DMS53 treated with DMSO at 0.1 percent for 48 hours (cell line): ENCODE data around the gene SFN.
"Not testable (repeated sequence)": the region's sequence is repeated elsewhere in the genome, so short reads cannot be mapped to it uniquely, and the experiment has no call there.

Source experiments
- DNase-seq: peaks from one replicate; lab custom pipeline; 2025; ENCODE audit not compliant: unreplicated experiment; lab: John Stamatoyannopoulos, UW

The SFN gene

DNA sequence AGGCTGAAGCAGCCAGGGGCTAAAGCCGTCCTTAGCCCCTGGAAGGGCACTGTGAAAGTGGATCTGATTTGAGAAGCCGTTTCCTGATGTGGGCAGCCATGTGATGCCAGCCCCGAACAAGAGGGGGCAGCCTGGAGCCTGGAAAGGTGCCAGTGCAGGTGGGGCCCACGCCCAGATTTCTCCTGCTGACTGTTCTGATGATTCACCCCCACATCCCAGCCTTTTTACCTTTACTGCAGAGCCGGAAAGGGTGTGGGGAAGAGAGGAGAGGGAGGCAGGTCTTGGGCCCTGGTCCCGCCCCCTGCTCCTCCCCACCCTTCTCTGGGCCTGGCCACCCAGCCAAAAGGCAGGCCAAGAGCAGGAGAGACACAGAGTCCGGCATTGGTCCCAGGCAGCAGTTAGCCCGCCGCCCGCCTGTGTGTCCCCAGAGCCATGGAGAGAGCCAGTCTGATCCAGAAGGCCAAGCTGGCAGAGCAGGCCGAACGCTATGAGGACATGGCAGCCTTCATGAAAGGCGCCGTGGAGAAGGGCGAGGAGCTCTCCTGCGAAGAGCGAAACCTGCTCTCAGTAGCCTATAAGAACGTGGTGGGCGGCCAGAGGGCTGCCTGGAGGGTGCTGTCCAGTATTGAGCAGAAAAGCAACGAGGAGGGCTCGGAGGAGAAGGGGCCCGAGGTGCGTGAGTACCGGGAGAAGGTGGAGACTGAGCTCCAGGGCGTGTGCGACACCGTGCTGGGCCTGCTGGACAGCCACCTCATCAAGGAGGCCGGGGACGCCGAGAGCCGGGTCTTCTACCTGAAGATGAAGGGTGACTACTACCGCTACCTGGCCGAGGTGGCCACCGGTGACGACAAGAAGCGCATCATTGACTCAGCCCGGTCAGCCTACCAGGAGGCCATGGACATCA is at the start of gene SFN:
TSS of gene SFN (plus strand) at position 369 of the 904 bp plus-strand sequence. CDS start at position 433, 64 bp downstream.
- DNase-seq = peak; percentile 92

DNA sequence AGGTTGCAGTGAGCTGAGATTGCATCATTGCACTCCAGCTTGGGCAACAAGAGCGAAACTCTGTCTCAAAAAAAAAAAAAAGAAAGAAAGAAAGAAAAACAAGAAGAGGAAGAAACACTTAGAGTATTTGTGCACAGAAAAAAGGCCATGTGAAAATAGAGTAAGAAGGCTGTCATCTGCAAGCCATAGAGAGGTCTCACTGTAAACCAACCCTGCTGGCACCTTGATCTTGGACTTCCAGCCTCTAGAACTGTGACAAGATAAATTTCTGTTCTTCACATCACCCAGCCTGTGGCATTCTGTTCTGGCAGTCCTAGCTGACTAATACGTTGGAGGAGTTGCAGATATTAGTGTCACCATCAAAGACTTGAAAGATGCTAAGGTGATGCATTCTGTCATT is 48.6 kb upstream of the SFN start:
- DNase-seq = no peak

DNA sequence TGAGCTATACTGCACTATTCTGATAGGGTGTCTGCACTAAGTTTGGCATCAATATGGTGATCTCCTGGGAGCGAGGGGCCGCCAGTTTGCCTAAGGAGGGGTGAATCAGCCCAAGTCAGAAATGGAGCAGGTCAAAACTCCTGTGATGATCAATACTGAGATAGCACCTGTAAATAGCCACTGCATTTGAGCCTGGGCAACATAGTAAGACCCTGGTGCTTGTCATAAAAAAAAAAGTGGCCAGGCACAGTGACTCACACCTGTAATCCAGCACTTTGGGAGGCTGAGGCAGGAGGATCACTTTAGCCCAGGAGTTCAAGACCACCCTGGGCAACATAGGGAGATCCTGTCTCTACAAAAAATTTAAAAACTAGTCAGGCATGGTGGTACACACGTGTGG is 48.1 kb upstream of the SFN start:
- no peak for DNase-seq

DNA sequence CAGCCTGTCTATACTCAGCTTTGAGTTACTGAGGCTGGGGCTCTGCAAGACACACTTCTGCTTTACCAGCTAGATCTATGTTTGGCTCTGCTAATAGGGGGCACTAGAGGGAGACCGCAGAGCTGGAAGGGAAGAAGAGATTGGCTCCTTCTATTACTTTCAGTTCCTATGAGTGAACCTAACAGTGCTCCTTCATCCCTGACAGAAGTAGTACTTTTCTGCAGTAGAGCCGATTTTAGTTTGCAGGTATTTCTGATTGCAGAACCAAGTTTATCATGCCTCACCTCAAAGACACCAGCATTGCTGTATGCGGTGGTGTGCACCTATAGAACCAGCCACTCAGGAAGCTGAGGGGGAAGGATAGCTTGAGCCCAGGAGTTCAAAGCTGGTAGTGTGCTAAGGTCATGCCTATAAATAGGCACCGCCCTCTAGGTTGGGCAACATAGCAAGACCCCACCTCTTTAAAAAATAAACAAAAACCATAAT is 42.1 kb upstream of the SFN start:
- no peak for DNase-seq

DNA sequence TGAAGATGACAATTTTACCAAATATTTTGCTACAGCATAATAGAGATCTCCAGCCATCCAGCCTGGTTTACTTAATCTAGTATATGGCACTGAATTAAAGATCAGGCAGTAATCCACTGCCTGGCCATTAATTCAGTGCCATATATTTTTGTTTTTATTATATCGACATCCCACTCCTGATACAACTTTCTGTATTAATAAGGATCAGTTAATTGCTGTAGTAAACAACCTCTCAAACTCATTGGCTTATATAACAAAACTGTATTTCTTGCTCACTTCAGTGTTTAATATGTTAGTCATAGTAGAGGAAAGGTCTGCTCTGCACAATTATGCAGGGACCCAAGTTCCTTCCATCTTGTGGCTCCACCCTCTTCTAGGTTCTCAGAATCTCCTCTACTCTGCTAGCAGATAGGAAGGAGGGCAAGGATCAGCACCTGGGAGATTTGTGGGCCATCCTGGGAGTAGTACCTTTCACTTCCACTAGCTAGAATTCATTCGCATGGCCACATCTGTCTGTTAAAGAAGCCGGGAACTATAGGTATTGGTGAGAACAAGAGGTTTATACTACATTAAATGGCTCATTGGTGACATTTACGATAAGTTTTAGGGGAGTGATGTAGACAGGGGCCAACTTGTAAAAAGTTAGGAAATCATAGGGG is 40.1 kb upstream of the SFN start:
- no peak for DNase-seq

DNA sequence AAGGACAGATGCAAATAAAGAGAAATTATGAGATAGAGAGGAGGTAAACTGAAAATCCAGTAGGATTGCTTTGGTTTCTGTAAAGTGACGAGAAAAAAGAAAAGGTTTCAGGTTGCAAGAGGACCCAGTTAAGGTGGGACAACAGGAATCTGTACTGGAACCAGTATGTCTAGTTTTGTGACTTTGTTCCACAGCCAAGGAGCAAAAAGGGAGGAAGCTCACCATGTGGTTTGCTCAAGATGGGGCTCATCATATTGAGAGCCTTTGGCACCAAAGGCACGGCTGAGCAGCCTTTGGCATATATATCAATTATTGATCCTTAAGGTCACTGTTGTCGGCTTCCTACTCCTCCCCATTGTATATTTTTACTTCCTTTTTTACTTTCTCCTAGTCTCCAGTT is 38.2 kb upstream of the SFN start:
- DNase-seq = no peak

DNA sequence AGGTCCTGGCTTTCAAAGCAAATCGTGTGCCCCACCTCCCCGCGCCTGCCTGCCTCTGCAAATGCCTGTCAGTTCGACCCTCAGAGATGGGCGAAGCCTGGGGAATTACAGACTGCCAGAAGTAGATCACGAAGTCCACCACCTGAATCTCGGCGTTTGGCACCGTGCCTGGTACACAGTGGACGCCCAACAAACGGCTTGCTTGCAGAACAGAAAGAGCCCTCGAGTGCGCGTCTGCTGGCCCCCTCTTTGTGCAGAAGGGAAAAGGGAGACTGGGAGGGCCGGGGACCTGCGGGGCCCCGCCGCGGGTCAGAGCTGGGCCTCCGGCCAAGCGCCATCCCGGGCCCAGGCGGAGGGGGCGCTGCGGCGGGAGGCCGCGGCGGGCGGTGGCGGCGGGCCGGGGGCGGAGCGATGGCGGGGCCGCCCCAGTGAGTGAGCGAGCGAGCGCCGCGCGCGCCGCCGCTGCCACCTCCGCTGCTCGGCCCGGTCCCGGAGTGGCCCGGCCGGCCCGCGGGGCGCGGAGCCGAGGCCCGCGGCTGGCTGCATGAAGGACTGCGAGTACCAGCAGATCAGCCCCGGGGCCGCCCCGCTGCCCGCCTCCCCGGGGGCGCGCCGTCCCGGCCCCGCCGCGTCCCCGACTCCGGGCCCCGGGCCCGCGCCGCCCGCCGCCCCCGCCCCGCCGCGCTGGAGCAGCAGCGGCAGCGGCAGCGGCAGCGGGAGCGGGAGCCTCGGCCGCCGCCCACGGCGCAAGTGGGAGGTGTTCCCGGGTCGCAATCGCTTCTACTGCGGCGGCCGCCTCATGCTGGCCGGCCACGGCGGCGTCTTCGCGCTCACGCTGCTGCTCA is 36.5 kb upstream of the SFN start, which contains the start of gene ZDHHC18:
TSS of gene ZDHHC18 (plus strand) at position 428 of the 845 bp plus-strand sequence. CDS start at position 545, 117 bp downstream.
- peak; percentile 43 for DNase-seq

DNA sequence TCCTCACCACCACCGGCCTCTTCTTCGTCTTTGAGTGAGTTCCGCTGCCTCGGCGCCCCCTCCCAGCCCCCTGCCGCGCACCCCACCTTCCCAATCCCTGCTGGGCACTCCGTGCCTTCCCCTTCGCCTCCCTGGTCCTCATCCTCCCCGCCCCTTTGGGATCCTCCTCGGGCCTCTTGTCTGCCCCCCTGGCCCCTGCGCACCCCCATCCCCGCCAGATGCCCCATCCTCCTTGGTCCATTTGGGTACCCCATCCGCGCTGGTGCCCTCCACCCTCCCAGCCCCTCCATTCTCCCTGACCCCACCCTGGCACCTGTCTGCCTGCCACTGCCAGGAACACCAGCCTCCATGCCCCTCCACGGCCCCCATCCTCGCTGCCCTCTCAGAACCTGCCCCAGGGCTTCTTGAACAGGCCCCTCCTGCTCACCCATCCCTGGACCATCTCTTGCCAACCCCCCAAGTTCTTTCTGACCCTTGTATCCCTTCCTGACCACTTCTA is 35.8 kb upstream of the SFN start:
- DNase-seq = no peak

DNA sequence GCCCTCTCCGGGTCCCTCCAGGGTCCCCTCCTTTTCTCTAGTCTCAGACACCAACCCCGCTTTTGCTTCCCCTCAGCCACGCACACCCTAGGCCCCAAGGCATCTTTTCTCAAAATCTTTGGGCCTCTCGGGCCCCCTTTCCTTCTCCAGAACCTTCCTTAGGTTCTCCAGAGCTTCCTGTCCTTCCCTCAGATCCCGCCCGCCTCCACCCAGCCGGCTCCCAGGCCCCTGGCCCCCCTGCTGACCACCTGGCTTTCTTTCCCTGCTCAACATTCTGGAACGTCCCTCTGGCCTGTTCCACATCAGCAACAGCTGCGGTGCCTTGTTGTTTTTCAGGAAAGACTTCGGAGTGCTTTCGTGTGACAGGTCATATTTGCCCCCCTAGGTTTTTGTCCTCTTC is 35.3 kb upstream of the SFN start:
- no peak for DNase-seq

DNA sequence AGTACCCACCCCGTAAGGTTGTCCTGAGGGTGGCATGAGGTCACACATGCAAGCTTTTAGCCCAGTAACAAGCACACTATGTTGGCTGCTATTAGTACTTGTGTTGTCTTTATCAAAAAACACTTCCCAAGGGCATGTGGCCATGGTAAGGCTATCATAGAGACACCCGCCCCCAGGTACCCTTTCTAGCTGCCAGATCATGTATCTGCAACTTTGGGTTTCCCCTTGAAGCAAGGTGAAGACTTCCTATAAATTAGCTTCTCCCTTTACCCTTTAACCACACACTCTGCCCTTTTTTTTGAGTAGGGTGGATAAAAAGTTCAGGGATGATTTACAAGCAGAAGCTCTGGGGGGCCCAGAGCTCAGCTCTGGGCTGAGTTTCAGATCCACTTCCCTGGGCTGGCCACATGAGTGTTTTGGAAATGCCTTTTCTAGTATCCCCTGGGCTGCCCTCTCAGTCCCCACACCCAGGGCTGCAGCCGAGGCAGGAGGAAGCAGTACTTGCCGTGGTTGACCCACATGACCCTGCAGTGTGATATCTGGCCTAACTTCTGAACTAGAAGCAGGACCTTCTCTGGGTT is 34.4 kb upstream of the SFN start:
- DNase-seq = no peak

DNA sequence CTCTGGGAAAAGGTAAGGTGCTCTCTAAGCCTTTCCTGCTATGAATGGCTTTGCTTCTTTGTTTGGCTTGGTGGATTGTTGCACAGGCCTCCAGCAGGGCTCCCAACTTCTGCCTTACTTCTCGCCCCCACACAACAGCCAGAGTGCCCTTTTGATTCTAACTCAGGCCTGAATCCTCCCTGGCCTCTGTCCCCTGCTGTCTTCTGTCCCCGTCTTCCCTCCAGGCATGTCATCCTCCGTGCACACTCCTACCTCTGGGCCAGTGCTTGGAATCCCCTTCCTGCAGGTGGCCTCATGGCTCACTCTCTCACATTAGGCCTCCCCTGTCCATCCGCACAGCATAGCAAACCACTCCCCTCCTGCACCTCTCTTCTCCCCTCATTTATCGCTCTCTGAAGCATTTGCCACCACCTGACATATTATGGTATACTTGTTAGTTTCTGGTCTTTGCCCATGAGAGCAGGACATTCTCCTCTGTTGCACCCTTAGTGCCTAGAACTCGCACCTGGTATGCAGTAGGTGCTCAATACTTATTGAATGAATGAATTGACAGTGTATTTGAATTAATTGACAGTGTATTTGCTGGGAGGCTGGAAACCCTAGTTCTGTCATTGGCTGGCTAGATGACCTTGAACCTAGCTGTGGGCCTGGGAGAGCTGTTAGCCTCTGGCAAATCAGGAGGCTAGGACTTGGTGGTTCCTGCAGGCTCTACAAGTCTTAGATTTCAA is 33.6 kb upstream of the SFN start:
- DNase-seq = no peak

DNA sequence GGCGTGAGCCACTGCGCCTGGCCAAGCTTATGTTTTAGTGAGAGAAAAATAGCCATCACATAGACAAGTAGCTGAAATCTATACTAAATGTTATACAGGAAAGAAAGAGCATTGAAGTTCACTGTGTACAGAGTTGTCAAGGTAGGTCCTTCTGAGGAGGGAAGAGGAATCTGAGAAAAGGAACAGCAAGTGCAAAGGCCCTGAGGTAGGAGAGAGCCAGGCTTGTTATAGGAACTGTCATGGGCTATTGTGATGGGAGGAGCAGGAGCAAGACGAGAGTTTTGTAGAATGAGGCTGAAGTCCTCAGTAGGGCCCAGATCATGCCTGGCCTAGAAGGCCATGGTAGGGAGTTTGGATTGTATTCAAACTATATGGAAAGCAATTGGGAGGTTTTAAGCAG is 31.9 kb upstream of the SFN start:
- no peak for DNase-seq

DNA sequence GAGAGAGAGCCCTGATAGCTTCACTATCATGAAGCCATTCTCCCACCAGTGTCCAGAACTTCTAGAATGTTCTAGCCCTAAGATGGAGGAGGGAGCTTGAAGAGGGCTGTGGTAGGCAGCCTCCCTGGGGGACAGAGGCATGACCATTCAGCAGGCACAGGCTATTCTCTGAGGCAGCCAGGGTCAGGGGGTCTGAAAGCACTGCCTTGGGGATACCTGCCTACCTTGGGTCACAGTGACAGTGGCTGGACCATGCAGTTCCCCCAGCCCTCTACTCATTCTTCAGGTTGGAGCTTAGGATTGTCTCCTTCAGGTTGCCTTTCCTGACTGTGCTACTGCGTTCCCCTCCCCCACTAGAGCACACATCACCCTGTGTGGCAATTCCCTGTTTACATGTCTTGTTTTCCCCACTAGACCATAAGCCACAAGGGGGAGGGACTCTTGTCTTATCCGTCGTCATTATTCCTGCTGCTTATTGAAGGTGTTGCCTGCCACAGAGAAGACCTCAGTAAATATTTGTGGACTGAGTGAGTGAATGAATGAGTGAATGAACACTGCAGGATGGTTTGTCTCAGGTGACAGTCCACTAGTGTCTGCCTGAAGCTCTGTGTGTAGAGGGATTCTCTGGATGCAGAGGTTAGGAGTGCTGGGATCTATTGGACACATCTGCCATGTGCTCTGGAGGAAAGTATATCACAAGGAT is 31.3 kb upstream of the SFN start:
- DNase-seq = peak; percentile 58

DNA sequence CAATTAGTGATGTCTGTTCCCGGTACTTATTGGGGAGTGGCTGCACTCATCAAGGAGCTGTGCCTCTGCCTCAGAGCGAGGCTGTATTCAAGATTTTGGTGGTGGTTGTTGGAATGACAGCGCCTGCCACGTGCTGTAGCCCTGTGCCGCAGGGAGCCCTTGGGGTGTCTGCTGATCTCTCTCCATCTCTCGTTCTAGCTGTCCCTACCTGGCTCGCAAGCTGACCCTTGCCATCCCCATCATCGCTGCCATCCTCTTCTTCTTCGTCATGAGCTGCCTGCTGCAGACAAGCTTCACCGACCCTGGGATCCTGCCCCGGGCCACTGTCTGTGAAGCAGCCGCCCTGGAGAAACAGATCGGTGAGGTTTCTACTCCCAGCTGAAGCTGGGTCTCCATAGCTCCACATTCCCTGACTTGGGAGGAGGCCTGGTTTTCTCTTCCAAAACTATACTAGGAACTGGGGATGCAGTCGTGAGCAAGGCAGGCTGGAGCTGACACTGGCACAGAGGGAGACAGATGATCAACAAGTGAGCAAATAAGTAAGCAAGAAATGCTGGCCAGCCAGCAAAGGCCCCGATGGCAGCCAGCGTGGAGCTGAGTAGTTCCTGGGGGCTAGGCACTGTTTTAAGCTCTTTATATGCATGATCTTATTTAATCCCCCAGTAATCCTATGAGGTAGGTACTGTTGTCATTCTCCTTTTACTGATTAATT is 30.5 kb upstream of the SFN start:
- DNase-seq = no peak

DNA sequence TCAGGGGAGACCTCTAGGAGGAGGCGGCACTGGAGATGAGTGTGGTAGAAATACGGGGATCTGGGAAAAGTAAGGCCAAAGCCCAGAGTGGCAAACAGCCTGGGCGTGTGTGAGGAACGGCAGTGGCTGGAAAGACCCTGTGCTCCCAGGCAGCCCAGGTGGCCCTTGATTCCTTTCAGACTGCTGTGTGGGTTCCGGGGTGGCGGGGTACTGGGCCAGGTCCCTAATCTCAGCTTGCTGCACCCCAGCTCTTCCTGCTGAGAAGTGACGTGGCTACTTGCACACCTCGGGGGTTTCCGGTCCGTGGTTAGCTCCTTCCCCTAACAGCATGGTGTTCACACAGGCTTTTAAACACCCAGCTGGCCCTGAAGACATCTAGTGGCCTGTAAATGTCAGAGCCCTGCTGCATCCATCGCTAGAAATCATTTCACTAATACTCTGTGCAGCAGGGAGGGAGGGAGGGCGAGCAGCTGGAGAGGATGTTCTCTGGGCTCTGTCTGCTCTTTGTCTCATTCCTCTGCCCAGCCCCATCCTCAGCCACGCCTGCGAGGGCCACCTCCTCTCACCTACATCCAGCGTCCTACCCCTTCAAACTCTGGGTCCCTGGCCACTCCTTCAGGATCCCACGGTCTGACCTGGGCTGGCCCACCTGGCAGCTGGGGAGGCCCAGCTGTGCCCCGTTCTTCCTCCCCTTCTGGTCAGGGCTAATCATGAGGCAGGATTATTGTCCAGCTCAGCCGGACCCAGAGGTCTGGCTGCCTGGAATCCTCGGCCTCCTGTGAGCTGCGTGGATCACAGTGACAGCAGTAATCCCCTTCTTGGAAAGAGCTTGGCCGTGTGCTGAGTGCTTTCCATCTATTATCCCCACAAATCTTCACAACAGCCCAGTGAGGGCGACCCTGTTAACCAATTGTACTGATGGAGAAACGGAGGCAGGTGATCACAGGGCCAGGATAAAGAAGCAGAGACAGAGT is 29.2 kb upstream of the SFN start:
- DNase-seq = no peak

DNA sequence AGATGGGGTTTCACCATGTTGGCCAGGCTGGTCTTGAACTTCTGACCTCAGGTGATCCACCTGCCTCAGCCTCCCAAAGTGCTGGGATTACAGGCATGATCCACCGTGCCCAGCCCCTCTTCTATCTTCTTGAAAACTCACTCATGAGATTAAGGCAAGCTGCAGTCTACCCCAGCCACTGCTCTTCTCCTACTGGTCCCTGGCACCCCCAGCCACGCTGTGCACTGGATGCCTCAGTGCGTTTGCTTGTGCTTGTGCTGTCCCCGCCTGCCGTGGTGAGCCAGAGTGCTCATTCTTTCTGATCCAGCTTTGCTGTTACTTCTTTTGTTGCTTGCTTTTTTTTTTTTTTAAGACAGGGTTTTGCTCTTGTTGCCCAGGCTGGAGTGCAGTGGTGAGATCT is 25.3 kb upstream of the SFN start:
- DNase-seq = not testable (repeated sequence)

DNA sequence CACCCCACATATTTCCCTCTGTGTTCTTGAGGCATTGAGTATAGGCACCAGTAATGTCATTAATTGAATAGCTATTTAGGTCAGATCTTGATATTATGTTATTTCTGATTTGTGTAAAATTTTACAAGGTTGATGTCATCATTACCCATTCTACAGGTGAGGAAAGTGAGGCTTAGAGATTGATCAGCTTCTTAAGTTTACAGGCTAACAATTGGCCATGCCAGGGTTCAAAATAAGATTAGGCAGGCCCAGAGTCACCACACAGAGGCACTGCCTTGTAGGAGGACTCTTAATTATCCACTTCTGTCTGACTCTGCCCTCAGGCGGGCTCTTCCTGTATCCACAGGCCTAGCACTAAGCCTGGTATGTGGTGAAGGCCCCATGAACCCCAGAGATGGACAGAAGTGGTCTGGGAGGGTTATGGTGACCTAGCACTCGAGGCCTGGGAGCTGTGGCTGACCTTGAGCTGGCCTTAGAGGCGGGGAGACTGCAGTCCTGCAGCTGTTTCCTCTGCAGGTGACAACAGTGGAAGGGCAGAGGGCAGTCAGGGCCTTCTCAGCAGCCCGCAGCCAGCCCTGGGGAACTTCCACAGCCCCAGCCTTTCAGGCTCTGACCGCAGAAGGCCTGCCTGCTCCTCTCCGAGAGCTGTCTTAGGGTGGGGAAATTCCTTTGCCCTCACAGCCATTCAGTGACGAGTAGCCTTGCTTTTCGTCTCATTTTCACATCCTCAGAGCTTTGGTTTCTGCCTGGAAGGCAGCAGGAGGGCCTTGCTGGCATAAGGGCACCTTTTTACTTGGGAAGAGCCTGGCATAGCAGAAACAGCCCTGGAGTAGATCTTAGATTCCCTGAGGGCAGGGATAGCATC is 24.2 kb upstream of the SFN start:
- DNase-seq = no peak
